BJ (cell line): ENCODE measurements around the gene FBXO41. TPM values are rescaled to one million over a fixed set of nuclear protein-coding genes. Genes with fewer than 3 reads are reported as not detected.
"Not testable (repeated sequence)": the region's sequence is repeated elsewhere in the genome, so short reads cannot be mapped to it uniquely, and the experiment has no call there.

Experiments
- CTCF ChIA-PET: fragments of 350-600 bp; formaldehyde crosslinking; extraction: SDS; loops from one replicate; lab custom pipeline; 2021; ENCODE audit warnings: antibody characterized with exemption, inconsistent platforms; lab: Yijun Ruan, JAX
- POLR2A ChIA-PET: fragments of 300-600 bp; sonication (Branson Sonifier 250); formaldehyde crosslinking; extraction: SDS; loops from one replicate; lab custom pipeline; 2021; ENCODE audit warnings: antibody characterized with exemption; lab: Charles Lee
- DNase-seq: peaks from one replicate; pipeline ENCODE4 v3.0.0-alpha.2; 2011; ENCODE audit warnings: low read depth
- H3K27me3 ChIP-seq: 2 replicates; pipeline ENCODE4 v1.6.0; 2011; ENCODE audit warnings: low read length; ENCODE audit not compliant: control insufficient read depth, insufficient read depth
- H3K36me3 ChIP-seq: 2 replicates; pipeline ENCODE4 v1.5.1; 2011; ENCODE audit warnings: low read length; ENCODE audit not compliant: control insufficient read depth, insufficient read depth
- H3K4me3 ChIP-seq: 2 replicates; pipeline ENCODE4 v1.5.1; 2011; ENCODE audit warnings: low read depth, mild to moderate bottlenecking, control low read depth, low read length
- CTCF ChIP-seq: IDR thresholded peaks from 2 replicates; pipeline ENCODE4 v1.5.1; 2011; ENCODE audit warnings: low read depth, mild to moderate bottlenecking, control low read depth, inconsistent platforms, low read length, moderate library complexity; ENCODE audit not compliant: insufficient read depth
- polyA plus RNA-seq: library from polyadenylated mRNA; depleted of rRNA; stranded (reverse); fragments of >200 nt; gene quantifications from 2 replicates; pipeline ENCODE4 v1.2.3, GENCODE V29; 2011

The FBXO41 gene
- polyA plus RNA-seq, 1 experiment: 2.4 TPM

DNA sequence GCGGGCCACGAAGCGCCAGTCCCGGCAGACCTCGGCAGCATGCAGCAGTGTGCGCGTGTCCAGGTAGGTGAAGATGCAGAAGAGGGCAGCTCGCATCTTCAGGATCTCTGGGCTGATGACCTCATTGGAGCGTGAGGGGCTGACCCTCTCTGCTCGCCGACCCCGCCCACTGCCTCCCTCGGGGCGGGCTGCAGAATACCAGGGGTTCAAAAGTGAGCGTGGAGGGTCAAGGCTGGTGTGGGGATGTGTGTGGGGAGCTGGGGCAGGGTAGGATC lies 20.0 kb downstream of the FBXO41 start:
- H3K36me3 ChIP-seq: peaks cover 3% of the 10 kb centered on the region; the same call in 1 of the 2 replicates
- H3K4me3 ChIP-seq: no peak overlapping the region
- no peak for DNase-seq
- peaks cover 11% of the 10 kb centered on the region for H3K27me3 ChIP-seq
- CTCF ChIA-PET: no interaction called here
- POLR2A ChIA-PET: no interaction called here
- TF ChIP-seq CTCF: no peak

- no peak for TF ChIP-seq CTCF
- no peak overlapping the region for H3K4me3 ChIP-seq
- peaks cover 8% of the 10 kb centered on the region for H3K27me3 ChIP-seq
- H3K36me3 ChIP-seq: peaks cover 3% of the 10 kb centered on the region; the same call in 1 of the 2 replicates
- no peak for DNase-seq
- POLR2A ChIA-PET: no interaction called here
- CTCF ChIA-PET: no interaction called here
Observed at GRCh38 chr2:73263540-73264331, 20.5 kb downstream of the FBXO41 start.

GRCh38 chr2:73262691-73263429 lies 21.4 kb downstream of the FBXO41 start:
- POLR2A ChIA-PET: not testable (repeated sequence)

DNA sequence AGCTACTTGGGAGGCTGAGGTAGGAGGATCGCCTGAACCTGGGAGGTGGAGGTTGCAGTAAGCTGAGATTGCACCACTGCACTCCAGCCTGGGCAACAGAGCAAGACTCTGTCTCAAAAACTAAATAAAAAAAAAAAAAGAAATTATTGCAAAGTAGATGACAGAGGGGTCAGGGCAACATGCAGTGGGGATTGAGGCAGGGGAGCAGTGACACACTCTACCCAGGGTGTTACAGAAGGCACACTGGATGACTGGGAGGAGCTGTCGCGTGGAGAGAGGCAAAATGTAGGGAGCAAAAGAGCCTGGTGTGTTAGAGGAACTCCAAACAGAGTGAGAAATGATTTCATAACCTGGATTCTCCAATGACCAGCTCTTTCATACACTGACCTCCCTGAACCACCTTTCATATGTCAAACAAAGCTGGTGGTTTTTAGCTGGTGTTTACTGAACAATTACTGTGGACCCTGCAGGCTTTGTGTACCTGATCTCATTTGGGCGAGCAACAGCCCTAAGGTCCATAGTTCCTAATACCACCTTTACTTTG lies 22.1 kb downstream of the FBXO41 start:
- H3K27me3 ChIP-seq: no peaks in the 10 kb centered on the region
- POLR2A ChIA-PET: no interaction called here
- no peak for DNase-seq
- 0 out of 2 replicates have a peak, but pooled peaks cover 1% of the 10 kb centered on the region for H3K36me3 ChIP-seq
- TF ChIP-seq CTCF: no peak
- H3K4me3 ChIP-seq: no peak overlapping the region
- CTCF ChIA-PET: interaction anchor here (0.9 to 1.8 kb wide), 2 partner anchors 10 to 11 kb away, joined by 4 read pairs; no protein-coding TSS in a partner anchor

More at GRCh38 chr2:73262691-73263429, 21.4 kb downstream of the FBXO41 start:
- not testable (repeated sequence) for H3K27me3 ChIP-seq, H3K36me3 ChIP-seq, DNase-seq, H3K4me3 ChIP-seq
- CTCF ChIA-PET: interaction anchor here (0.9 to 1.8 kb wide), 2 partner anchors 9 to 11 kb away, joined by 4 read pairs; no protein-coding TSS in a partner anchor

GRCh38 chr2:73260338-73260984 lies 23.8 kb downstream of the FBXO41 start:
- Histone ChIP-seq H3K36me3 (0 out of 2 replicates have a peak, but pooled peaks cover 1% of the 10 kb centered on the region), H3K27me3 (no peaks in the 10 kb centered on the region), H3K4me3 (no peak overlapping the region)
- ChIA-PET CTCF (interaction anchor here (0.6 to 2.9 kb wide), 8 partner anchors 8 to 84 kb away, joined by 3 to 10 read pairs (median 4); no protein-coding TSS in a partner anchor), POLR2A (no interaction called here)
- peak; percentile 63 for TF ChIP-seq CTCF
- DNase-seq: no peak
